SK-N-SH (cell line): ENCODE results near the gene EVC. TPM values are rescaled to one million over a fixed set of nuclear protein-coding genes. Genes with fewer than 3 reads are reported as not detected.

Experiments used
- CTCF ChIA-PET: fragments of 300-600, 350-600 bp; formaldehyde crosslinking; extraction: SDS; loops from one replicate; lab custom pipeline; 2021; lab: Yijun Ruan, JAX
- POLR2A ChIA-PET: fragments of 350-600 bp; sonication (Branson Sonifier 250); formaldehyde crosslinking; extraction: SDS; loops from one replicate; lab custom pipeline; 2020; ENCODE audit warnings: antibody characterized with exemption, inconsistent platforms; lab: Yijun Ruan, JAX
- DNase-seq: peaks from one replicate; pipeline ENCODE4 v3.0.0; 2012
- H2AFZ ChIP-seq: fragments of 200-600 bp; sonication (generic); 2 replicates; pipeline ENCODE4 v1.8.1; 2016; ENCODE audit warnings: antibody characterized with exemption, mild to moderate bottlenecking, low read depth
- H3F3A ChIP-seq: fragments of 200-600 bp; sonication (generic); replicated peaks from 2 replicates; pipeline ENCODE3; 2016; ENCODE audit warnings: antibody characterized with exemption, mild to moderate bottlenecking; ENCODE audit not compliant: insufficient read depth
- H3K27ac ChIP-seq, 2 experiments: fragments of 200-500 bp in 1 of 2; fragments of 200-600 bp in 1 of 2; sonication (Bioruptor generic) in 1 of 2; sonication (generic), shearing (Covaris generic) in 1 of 2; 2 replicates each; pipeline versions ENCODE4 v1.5.1 to v1.6.1; 2014 to 2016; ENCODE audit warnings: low read depth in 2 of 2, inconsistent platforms in 1 of 2, low read length in 1 of 2, mild to moderate bottlenecking in 1 of 2, mixed read lengths in 1 of 2
- H3K27me3 ChIP-seq: fragments of 200-600 bp; sonication (generic), shearing (Covaris generic); 2 replicates; pipeline ENCODE4 v1.6.1; 2016; ENCODE audit warnings: mixed run types; ENCODE audit not compliant: insufficient read depth
- H3K36me3 ChIP-seq, 2 experiments: fragments of 200-500 bp in 1 of 2; fragments of 200-600 bp in 1 of 2; sonication (Bioruptor generic) in 1 of 2; sonication (generic) in 1 of 2; replicated peaks in 1 of 2; 2 replicates each; pipeline versions ENCODE3 to v1.5.1; 2014 to 2016; ENCODE audit warnings: low read length in 1 of 2, mild to moderate bottlenecking in 1 of 2; ENCODE audit not compliant: insufficient read depth in 2 of 2, control insufficient read depth in 1 of 2
- H3K4me1 ChIP-seq, 2 experiments: fragments of 200-500 bp in 1 of 2; fragments of 200-600 bp in 1 of 2; sonication (Bioruptor generic) in 1 of 2; sonication (generic), shearing (Covaris generic) in 1 of 2; 2 replicates each; pipeline versions ENCODE4 v1.5.1 to v1.6.1; 2014 to 2016; ENCODE audit warnings: low read depth in 1 of 2, low read length in 1 of 2, mixed run types in 1 of 2; ENCODE audit not compliant: insufficient read depth in 2 of 2, control insufficient read depth in 1 of 2
- H3K4me2 ChIP-seq: fragments of 200-600 bp; sonication (generic), shearing (Covaris generic); 2 replicates; pipeline ENCODE4 v1.6.1; 2017; ENCODE audit warnings: mixed run types
- H3K4me3 ChIP-seq, 2 experiments: fragments of 200-500 bp in 1 of 2; fragments of 200-600 bp in 1 of 2; sonication (Bioruptor generic) in 1 of 2; sonication (generic), shearing (Covaris generic) in 1 of 2; 2 replicates each; pipeline versions ENCODE4 v1.5.1 to v1.8.1; 2014 to 2016; ENCODE audit warnings: low read depth in 2 of 2, inconsistent platforms in 1 of 2, low read length in 1 of 2, mild to moderate bottlenecking in 1 of 2, mixed read lengths in 1 of 2, moderate library complexity in 1 of 2
- H3K79me2 ChIP-seq: fragments of 200-600 bp; sonication (generic); 2 replicates; pipeline ENCODE4 v1.8.1; 2017; ENCODE audit warnings: mild to moderate bottlenecking; ENCODE audit not compliant: insufficient read depth
- H3K9ac ChIP-seq: fragments of 200-600 bp; sonication (generic); 2 replicates; pipeline ENCODE4 v1.6.1; 2017; ENCODE audit warnings: mixed run types
- H3K9me2 ChIP-seq: fragments of 200-600 bp; sonication (generic); 2 replicates; pipeline ENCODE4 v1.6.1; 2017; ENCODE audit warnings: mixed run types
- H3K9me3 ChIP-seq: fragments of 200-600 bp; sonication (generic); 2 replicates; pipeline ENCODE4 v1.6.1; 2017; ENCODE audit warnings: mixed run types, mild to moderate bottlenecking, moderate library complexity
- H4K20me1 ChIP-seq: fragments of 200-600 bp; sonication (generic); 2 replicates; pipeline ENCODE4 v1.6.1; 2017; ENCODE audit warnings: mild to moderate bottlenecking, mixed run types; ENCODE audit not compliant: insufficient read depth
- CTCF ChIP-seq: fragments of 200-600 bp; sonication (generic); IDR thresholded peaks from 2 replicates; pipeline ENCODE4 v1.6.1; 2017; ENCODE audit warnings: antibody characterized with exemption, mild to moderate bottlenecking, moderate library complexity
- EP300 ChIP-seq, 2 experiments: IDR thresholded peaks; 2 replicates each; pipeline versions ENCODE4 v1.4.0 to v1.6.1; 2012; ENCODE audit warnings: borderline replicate concordance in 1 of 2, low read depth in 1 of 2, low read length in 1 of 2
- FOSL2 ChIP-seq: IDR thresholded peaks from 2 replicates; pipeline ENCODE4 v1.4.0; 2012; ENCODE audit warnings: low read depth, mild to moderate bottlenecking, moderate library complexity, borderline replicate concordance
- FOXJ3 ChIP-seq: sonication (generic); formaldehyde crosslinking; IDR thresholded peaks from 2 replicates; pipeline ENCODE4 v1.5.1; 2020; ENCODE audit warnings: mild to moderate bottlenecking, missing genetic modification reagents
- FOXM1 ChIP-seq: IDR thresholded peaks from 2 replicates; pipeline ENCODE4 v1.4.0; 2012; ENCODE audit warnings: low read depth, mild to moderate bottlenecking
- GABPA ChIP-seq: IDR thresholded peaks from 2 replicates; pipeline ENCODE4 v1.4.0; 2012; ENCODE audit warnings: low read depth, mild to moderate bottlenecking
- IRF3 ChIP-seq: fragments of 150-350 bp; IDR thresholded peaks from 2 replicates; pipeline ENCODE4 v1.6.1; 2016; ENCODE audit warnings: mild to moderate bottlenecking, low read depth, low read length
- MAX ChIP-seq: IDR thresholded peaks from 2 replicates; pipeline ENCODE4 v1.4.0; 2012; ENCODE audit warnings: low read depth
- MEF2A ChIP-seq: IDR thresholded peaks from 2 replicates; pipeline ENCODE4 v1.4.0; 2012; ENCODE audit warnings: low read depth, borderline replicate concordance
- MXI1 ChIP-seq: IDR thresholded peaks from 2 replicates; pipeline ENCODE4 v1.6.1; 2012; ENCODE audit warnings: mild to moderate bottlenecking, low read depth, low read length, improper control_type of control experiment
- NFIC ChIP-seq: IDR thresholded peaks from 2 replicates; pipeline ENCODE4 v1.4.0; 2012; ENCODE audit warnings: borderline replicate concordance
- POLR2AphosphoS5 ChIP-seq: IDR thresholded peaks from 2 replicates; pipeline ENCODE4 v1.6.1; 2012; ENCODE audit warnings: low read depth, low read length
- RAD21 ChIP-seq: IDR thresholded peaks from 2 replicates; pipeline ENCODE4 v1.6.1; 2012; ENCODE audit warnings: mild to moderate bottlenecking, low read length
- RCOR1 ChIP-seq: fragments of 150-350 bp; IDR thresholded peaks from 2 replicates; pipeline ENCODE4 v1.6.1; 2017; ENCODE audit warnings: antibody characterized with exemption, low read length
- REST ChIP-seq: IDR thresholded peaks from 2 replicates; pipeline ENCODE4 v1.6.1; 2012; ENCODE audit warnings: mild to moderate bottlenecking, low read depth, low read length, moderate library complexity
- SIN3A ChIP-seq: IDR thresholded peaks from 2 replicates; pipeline ENCODE4 v1.6.1; 2012; ENCODE audit warnings: low read depth, mild to moderate bottlenecking, low read length, moderate library complexity, borderline replicate concordance
- TAF1 ChIP-seq: IDR thresholded peaks from 2 replicates; pipeline ENCODE4 v1.6.1; 2012; ENCODE audit warnings: low read depth, mild to moderate bottlenecking, low read length, moderate library complexity, borderline replicate concordance
- USF1 ChIP-seq: IDR thresholded peaks from 2 replicates; pipeline ENCODE4 v1.4.0; 2012; ENCODE audit warnings: low read depth, borderline replicate concordance
- YY1 ChIP-seq: IDR thresholded peaks from 2 replicates; pipeline ENCODE4 v1.4.0; 2012; ENCODE audit warnings: low read depth, mild to moderate bottlenecking
- WGBS: methylation state at CpG from one replicate; pipeline ENCODE4 v1.1.6; 2017; ENCODE audit warnings: low lambda C conversion rate; 5-methylcytosine and 5-hydroxymethylcytosine counted together
- polyA plus RNA-seq, 3 experiments: library from polyadenylated mRNA; depleted of rRNA; stranded (reverse); fragments of >200 nt; gene quantifications; 2 replicates each; pipeline ENCODE4 v1.2.3, GENCODE V29; 2012

EVC gene
- polyA plus RNA-seq, 1 of the 3 experiments (the other 2 are of a cell fraction) = 3.8 TPM

- Histone ChIP-seq H4K20me1 (no peaks in the 10 kb centered on the region; the same call in 1 of the 2 replicates), H3K9me2 (no peaks in the 10 kb centered on the region)
- no peak for TF ChIP-seq NFIC
- TF ChIP-seq FOXM1 = no peak
- no peak for TF ChIP-seq GABPA
- TF ChIP-seq RCOR1 = no peak
- TF ChIP-seq FOSL2 = no peak
- no peak for TF ChIP-seq USF1
- TF ChIP-seq MAX = no peak
- TF ChIP-seq MXI1 = no peak
- no peak for TF ChIP-seq IRF3
- TF ChIP-seq RAD21 = no peak
- no peak for TF ChIP-seq MEF2A
- TF ChIP-seq TAF1 = no peak
- no peak for TF ChIP-seq SIN3A
- TF ChIP-seq REST = no peak
- TF ChIP-seq POLR2AphosphoS5 = no peak
- TF ChIP-seq YY1 = no peak
- no peak for TF ChIP-seq EP300 (IDR thresholded peaks at IDR 0.05; ENCODE audit: borderline replicate concordance in 1 of 2, low read depth in 1 of 2, low read length in 1 of 2)
- no peak for TF ChIP-seq FOXJ3
- no peak for TF ChIP-seq CTCF
- TF ChIP-seq, all 33 proteins: peak for 0
- Histone ChIP-seq H3F3A (no peaks in the 10 kb centered on the region), H3K4me1 (no peaks in the 10 kb centered on the region; a peak in 1 of 4 replicates), H3K36me3 (peaks cover 3 to 28% of the 10 kb centered on the region in 2 experiments), H3K9me3 (no peaks in the 10 kb centered on the region), H3K4me2 (no peak overlapping the region), H3K4me3 (no peak overlapping the region), H3K27me3 (no peaks in the 10 kb centered on the region), H3K9ac (no peak overlapping the region), H3K79me2 (no peaks in the 10 kb centered on the region), H2AFZ (no peak overlapping the region), H3K27ac (no peak overlapping the region)
- POLR2A ChIA-PET = no interaction called here
- no peak for DNase-seq
- CTCF ChIA-PET = interaction anchor here (0.9 to 4.9 kb wide), 3 partner anchors 9 to 13 kb away, joined by 3 to 32 read pairs (median 3); no protein-coding TSS in a partner anchor
- 95% methylated on average over 19 of the region's 19 CpGs for WGBS
Observed at GRCh38 chr4:5825321-5826041, 114.5 kb downstream of the EVC start.
